Measurements from ENCODE around the gene SYT15.
"Not testable (repeated sequence)": the region's sequence is repeated elsewhere in the genome, so short reads cannot be mapped to it uniquely, and the experiment has no call there.

- not testable (repeated sequence) for TF ChIP-seq CTCF (IDR thresholded peaks at IDR 0.05; ENCODE audit: low read length); EZH2 (optimal IDR thresholded peaks at IDR 0.05; ENCODE audit: low read depth, low read length); EZH2phosphoT487 (IDR thresholded peaks at IDR 0.05; ENCODE audit: low read length)
Measured at GRCh38 chr10:46615540-46615939, 36.6 kb downstream of the SYT15 start.

All from MM.1S (cell line).